IMR-90 (cell line): Measurements from ENCODE around the gene EIF2B4. TPM values are rescaled to one million over a fixed set of nuclear protein-coding genes. Genes with fewer than 3 reads are reported as not detected.

Experiments used
- ATAC-seq: fragments of 200-7000 bp; cut with Tn5 transposase; 2 replicates; pipeline ENCODE4 v1.9.1; 2020; ENCODE audit warnings: low read depth, mild to moderate bottlenecking, moderate library complexity
- BruUV-seq: library from RNA; stranded (reverse); fragments of 400-500 nt; replicated peaks from 2 replicates; lab custom pipeline; 2021; lab: Mats Ljungman, UMichigan
- CTCF ChIA-PET: fragments of 300-600 bp; formaldehyde crosslinking; extraction: SDS; loops from one replicate; lab custom pipeline; 2021; ENCODE audit warnings: antibody characterized with exemption; lab: Yijun Ruan, JAX
- POLR2A ChIA-PET: fragments of 300-600 bp; sonication (Branson Sonifier 250); formaldehyde crosslinking; loops from one replicate; lab custom pipeline; 2022; ENCODE audit warnings: antibody characterized with exemption; ENCODE audit not compliant: unreplicated experiment; lab: Charles Lee
- DNase-seq: peaks from one replicate; pipeline ENCODE4 v3.0.0; 2013
- H2AFZ ChIP-seq: replicated peaks from 2 replicates; pipeline ENCODE3; 2013; ENCODE audit warnings: low read length, mild to moderate bottlenecking; ENCODE audit not compliant: poor library complexity
- H2AK5ac ChIP-seq: 2 replicates; pipeline ENCODE4 v1.6.1; 2013; ENCODE audit warnings: low read depth, low read length, inconsistent platforms
- H2AK9ac ChIP-seq: replicated peaks from 2 replicates; pipeline ENCODE3; 2013; ENCODE audit warnings: mild to moderate bottlenecking, low read depth, low read length, moderate library complexity; ENCODE audit not compliant: poor library complexity
- H2BK120ac ChIP-seq: 2 replicates; pipeline ENCODE4 v1.6.1; 2013; ENCODE audit warnings: low read depth, low read length, inconsistent platforms
- H2BK15ac ChIP-seq: 3 replicates; pipeline ENCODE4 v1.6.1; 2013; ENCODE audit warnings: low read depth, low read length, inconsistent platforms
- H2BK20ac ChIP-seq: 2 replicates; pipeline ENCODE4 v1.6.1; 2013; ENCODE audit warnings: low read depth, mild to moderate bottlenecking, inconsistent platforms, low read length, moderate library complexity
- H2BK5ac ChIP-seq: 2 replicates; pipeline ENCODE4 v1.6.1; 2013; ENCODE audit warnings: mild to moderate bottlenecking, low read depth, low read length, inconsistent platforms; ENCODE audit not compliant: poor library complexity, severe bottlenecking
- H3K14ac ChIP-seq: replicated peaks from 2 replicates; pipeline ENCODE4 v1.6.1; 2013; ENCODE audit warnings: low read depth, low read length, inconsistent platforms
- H3K18ac ChIP-seq: 2 replicates; pipeline ENCODE4 v1.6.1; 2013; ENCODE audit warnings: low read depth, low read length, control low read depth
- H3K23ac ChIP-seq: 2 replicates; pipeline ENCODE4 v1.6.1; 2013; ENCODE audit warnings: low read depth, low read length, inconsistent platforms
- H3K27ac ChIP-seq: 2 replicates; pipeline ENCODE4 v1.5.1; 2013; ENCODE audit warnings: mild to moderate bottlenecking, control low read depth, low read length; ENCODE audit not compliant: insufficient read depth
- H3K27me3 ChIP-seq: 2 replicates; pipeline ENCODE4 v1.6.1; 2013; ENCODE audit warnings: low read length; ENCODE audit not compliant: control insufficient read depth, insufficient read depth
- H3K36me3 ChIP-seq: 2 replicates; pipeline ENCODE4 v1.6.1; 2013; ENCODE audit warnings: low read length, mixed read lengths; ENCODE audit not compliant: control insufficient read depth, insufficient read depth
- H3K4ac ChIP-seq: 2 replicates; pipeline ENCODE4 v1.6.1; 2013; ENCODE audit warnings: low read depth, low read length, inconsistent platforms
- H3K4me1 ChIP-seq: 2 replicates; pipeline ENCODE4 v1.6.1; 2013; ENCODE audit warnings: low read length, mixed read lengths; ENCODE audit not compliant: control insufficient read depth, insufficient read depth
- H3K4me2 ChIP-seq: 2 replicates; pipeline ENCODE4 v1.6.1; 2013; ENCODE audit warnings: low read depth, mild to moderate bottlenecking, control low read depth, low read length, moderate library complexity
- H3K4me3 ChIP-seq: 2 replicates; pipeline ENCODE4 v1.5.1; 2013; ENCODE audit warnings: low read depth, mild to moderate bottlenecking, control low read depth, low read length, moderate library complexity; ENCODE audit not compliant: insufficient read depth
- H3K56ac ChIP-seq: 2 replicates; pipeline ENCODE4 v1.6.1; 2013; ENCODE audit warnings: low read length, inconsistent platforms; ENCODE audit not compliant: insufficient read depth; ENCODE audit errors: extremely low read depth
- H3K79me1 ChIP-seq, 2 experiments: 2 replicates each; pipeline ENCODE4 v1.6.1; 2013; ENCODE audit warnings: low read length in 2 of 2, inconsistent platforms in 1 of 2, low read depth in 1 of 2
- H3K9ac ChIP-seq: 2 replicates; pipeline ENCODE4 v1.6.1; 2013; ENCODE audit warnings: low read depth, low read length, control low read depth
- H3K9me1 ChIP-seq: 2 replicates; pipeline ENCODE4 v1.6.1; 2013; ENCODE audit warnings: low read length, inconsistent platforms; ENCODE audit not compliant: insufficient read depth
- H3K9me3 ChIP-seq: 2 replicates; pipeline ENCODE4 v1.6.1; 2013; ENCODE audit warnings: low read length; ENCODE audit not compliant: control insufficient read depth, insufficient read depth
- H4K20me1 ChIP-seq: 2 replicates; pipeline ENCODE4 v1.6.1; 2013; ENCODE audit warnings: low read length, inconsistent platforms; ENCODE audit not compliant: insufficient read depth
- H4K5ac ChIP-seq: 2 replicates; pipeline ENCODE4 v1.6.1; 2013; ENCODE audit warnings: mild to moderate bottlenecking, low read depth, low read length, control low read depth
- H4K8ac ChIP-seq, 2 experiments: 2 replicates each; pipeline ENCODE4 v1.6.1; 2013; ENCODE audit warnings: low read depth in 2 of 2, low read length in 2 of 2, control low read depth in 1 of 2, inconsistent platforms in 1 of 2
- H4K91ac ChIP-seq: 2 replicates; pipeline ENCODE4 v1.6.1; 2013; ENCODE audit warnings: low read depth, low read length, inconsistent platforms; ENCODE audit not compliant: insufficient read depth
- BHLHE40 ChIP-seq: fragments of 150-350 bp; IDR thresholded peaks from 2 replicates; pipeline ENCODE4 v1.6.1; 2016; ENCODE audit warnings: mild to moderate bottlenecking, low read depth, low read length
- CEBPB ChIP-seq: IDR thresholded peaks from 2 replicates; pipeline ENCODE4 v1.6.1; 2012; ENCODE audit warnings: low read depth, low read length, improper control_type of control experiment
- CHD1 ChIP-seq: IDR thresholded peaks from 2 replicates; pipeline ENCODE4 v1.6.1; 2012; ENCODE audit warnings: low read depth, low read length, improper control_type of control experiment
- CTCF ChIP-seq: conservative IDR thresholded peaks from 2 replicates; pipeline ENCODE4 v1.5.1; 2012; ENCODE audit warnings: mild to moderate bottlenecking, low read depth, low read length, improper control_type of control experiment
- FOS ChIP-seq: fragments of 150-350 bp; IDR thresholded peaks from 2 replicates; pipeline ENCODE4 v1.6.1; 2016; ENCODE audit warnings: low read depth, low read length
- MAFK ChIP-seq: IDR thresholded peaks from 2 replicates; pipeline ENCODE4 v1.6.1; 2012; ENCODE audit warnings: low read depth, low read length, improper control_type of control experiment
- MAZ ChIP-seq: IDR thresholded peaks from 2 replicates; pipeline ENCODE4 v1.6.1; 2012; ENCODE audit warnings: low read depth, mild to moderate bottlenecking, low read length, improper control_type of control experiment, moderate library complexity, borderline replicate concordance
- MXI1 ChIP-seq: IDR thresholded peaks from 2 replicates; pipeline ENCODE4 v1.6.1; 2012; ENCODE audit warnings: low read depth, mild to moderate bottlenecking, low read length, moderate library complexity, borderline replicate concordance
- NFE2L2 ChIP-seq: fragments of 150-350 bp; IDR thresholded peaks from 2 replicates; pipeline ENCODE4 v1.6.1; 2016; ENCODE audit warnings: low read depth, mild to moderate bottlenecking, low read length
- POLR2A ChIP-seq: IDR thresholded peaks from 2 replicates; pipeline ENCODE4 v1.6.1; 2012; ENCODE audit warnings: mild to moderate bottlenecking, low read depth, low read length
- RAD21 ChIP-seq: IDR thresholded peaks from 2 replicates; pipeline ENCODE4 v1.6.1; 2012; ENCODE audit warnings: low read length, improper control_type of control experiment
- RCOR1 ChIP-seq: IDR thresholded peaks from 2 replicates; pipeline ENCODE4 v1.6.1; 2012; ENCODE audit warnings: mild to moderate bottlenecking, low read length, improper control_type of control experiment; ENCODE audit not compliant: insufficient replicate concordance
- SMC3 ChIP-seq: fragments of 150-350 bp; IDR thresholded peaks from 2 replicates; pipeline ENCODE4 v1.6.1; 2016; ENCODE audit warnings: low read depth, mild to moderate bottlenecking, antibody characterized with exemption, low read length, moderate library complexity
- WGBS, 2 experiments: methylation state at CpG; one replicate each; pipeline versions ENCODE4 v1.1.5 to v1.1.7; 2013; ENCODE audit warnings: missing lambda C conversion rate in 2 of 2; ENCODE audit not compliant: insufficient read length in 1 of 2; ENCODE audit errors: extremely low coverage in 2 of 2; 5-methylcytosine and 5-hydroxymethylcytosine counted together
- dilution Hi-C: fragments of 300-500 bp; cut with HindIII; formaldehyde crosslinking; loops from one replicate; pipeline ENCODE4 v1.14.3; 2018; ENCODE audit warnings: low sequenced_read_pairs; ENCODE audit not compliant: unreplicated experiment
- in situ Hi-C: fragments of 300-500 bp; cut with MboI; formaldehyde crosslinking; loops from 3 replicates; pipeline ENCODE4 v1.14.3; 2019; ENCODE audit warnings: low sequenced_read_pairs, inconsistent platforms, mixed read lengths
- intact Hi-C: fragments of 100-400 bp; cut with micrococcal nuclease; formaldehyde crosslinking; loops from 2 replicates; pipeline ENCODE4 v1.10.0; 2022
- polyA plus RNA-seq, 3 experiments: library from polyadenylated mRNA; depleted of rRNA; stranded (reverse); fragments of >200 nt; gene quantifications; 2 replicates each; pipeline ENCODE4 v1.2.3, GENCODE V29; 2012; ENCODE audit warnings: low replicate concordance in 1 of 3
- total RNA-seq: library from RNA; depleted of rRNA; stranded (reverse); fragments of >200 nt; gene quantifications from 2 replicates; pipeline ENCODE4 v1.2.3, GENCODE V29; 2012
- TF ChIP-seq, protein P1 (sequence below): fragments of 150-350 bp; IDR thresholded peaks from 2 replicates; pipeline ENCODE4 v1.6.1; 2016; ENCODE audit warnings: low read depth, mild to moderate bottlenecking, low read length, moderate library complexity, borderline replicate concordance
- TF ChIP-seq, protein P2 (sequence below): fragments of 150-350 bp; IDR thresholded peaks from 2 replicates; pipeline ENCODE4 v1.6.1; 2017; ENCODE audit warnings: mild to moderate bottlenecking, antibody characterized with exemption, low read length, low read depth

Gene EIF2B4
- total and polyA plus RNA-seq, 2 of the 4 experiments (the other 2 are of a cell fraction): 40.3 to 47.9 TPM

- in situ Hi-C loops: no loop called here
- POLR2A ChIA-PET: no interaction called here
- DNase-seq (no peak), ATAC-seq (peak; percentile 21; the same call in 1 of the 2 replicates)
- Histone ChIP-seq H3K14ac (no peak overlapping the region), H2BK15ac (no peak overlapping the region), H3K18ac (no peak overlapping the region), H4K8ac (no peak overlapping the region), H4K20me1 (peaks cover 44% of the 10 kb centered on the region), H2AK9ac (no peak overlapping the region), H2AFZ (no peak overlapping the region), H3K9ac (no peak overlapping the region), H3K27ac (no peak overlapping the region), H3K9me1 (no peaks in the 10 kb centered on the region), H2AK5ac (no peak overlapping the region), H3K4me2 (no peak overlapping the region), H3K4me1 (no peaks in the 10 kb centered on the region), H3K27me3 (no peaks in the 10 kb centered on the region), H4K5ac (no peak overlapping the region), H3K4me3 (no peak overlapping the region), H3K4ac (no peak overlapping the region), H3K9me3 (no peaks in the 10 kb centered on the region), H3K79me1 (peaks cover 9 to 37% of the 10 kb centered on the region in 2 experiments), H3K36me3 (peaks cover 5% of the 10 kb centered on the region; the same call in 1 of the 2 replicates), H2BK5ac (no peak overlapping the region), H3K56ac (no peak overlapping the region), H3K23ac (no peak overlapping the region), H2BK20ac (no peak overlapping the region), H4K91ac (no peak overlapping the region), H2BK120ac (no peak overlapping the region)
- WGBS, 2 experiments: no CpG with 5 or more reads among the region's 2 CpGs
- intact Hi-C loops: loop anchor here (10.0 kb wide), 1 partner anchor 224 kb away; the partner anchor contains the start of genes CCDC121 and GPN1
- no TSS peak for BruUV-seq
- dilution Hi-C loops: no loop called here
- CTCF ChIA-PET: no interaction called here
- TF ChIP-seq CEBPB (no peak), NFE2L2 (no peak), MXI1 (no peak), BHLHE40 (no peak), CTCF (no peak), FOS (no peak), RAD21 (no peak), RCOR1 (no peak), SMC3 (no peak), CHD1 (no peak), MAZ (no peak), POLR2A (no peak), MAFK (no peak)
- TF ChIP-seq, protein P1, sequence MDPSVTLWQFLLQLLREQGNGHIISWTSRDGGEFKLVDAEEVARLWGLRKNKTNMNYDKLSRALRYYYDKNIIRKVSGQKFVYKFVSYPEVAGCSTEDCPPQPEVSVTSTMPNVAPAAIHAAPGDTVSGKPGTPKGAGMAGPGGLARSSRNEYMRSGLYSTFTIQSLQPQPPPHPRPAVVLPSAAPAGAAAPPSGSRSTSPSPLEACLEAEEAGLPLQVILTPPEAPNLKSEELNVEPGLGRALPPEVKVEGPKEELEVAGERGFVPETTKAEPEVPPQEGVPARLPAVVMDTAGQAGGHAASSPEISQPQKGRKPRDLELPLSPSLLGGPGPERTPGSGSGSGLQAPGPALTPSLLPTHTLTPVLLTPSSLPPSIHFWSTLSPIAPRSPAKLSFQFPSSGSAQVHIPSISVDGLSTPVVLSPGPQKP: no peak
- TF ChIP-seq, protein P2, sequence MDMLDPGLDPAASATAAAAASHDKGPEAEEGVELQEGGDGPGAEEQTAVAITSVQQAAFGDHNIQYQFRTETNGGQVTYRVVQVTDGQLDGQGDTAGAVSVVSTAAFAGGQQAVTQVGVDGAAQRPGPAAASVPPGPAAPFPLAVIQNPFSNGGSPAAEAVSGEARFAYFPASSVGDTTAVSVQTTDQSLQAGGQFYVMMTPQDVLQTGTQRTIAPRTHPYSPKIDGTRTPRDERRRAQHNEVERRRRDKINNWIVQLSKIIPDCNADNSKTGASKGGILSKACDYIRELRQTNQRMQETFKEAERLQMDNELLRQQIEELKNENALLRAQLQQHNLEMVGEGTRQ: no peak
These were observed 30.4 kb upstream of the EIF2B4 start for GRCh38 chr2:27400348-27401135.
